Left cardiac atrium (tissue), 4 donors: ENCODE data around the gene ICE1. TPM values are rescaled to one million over a fixed set of nuclear protein-coding genes. Genes with fewer than 3 reads are reported as not detected.
"Not testable (repeated sequence)": the region's sequence is repeated elsewhere in the genome, so short reads cannot be mapped to it uniquely, and the experiment has no call there.

Source experiments
- ATAC-seq, 2 donors: fragments of 200-7000 bp; cut with Tn5 transposase; one replicate each; pipeline ENCODE4 v1.9.1; 2020; ENCODE audit warnings: mild to moderate bottlenecking in 2 of 2, moderate library complexity in 2 of 2
- DNase-seq: peaks from one replicate; pipeline ENCODE4 v3.0.0-alpha.2; 2020
- intact Hi-C, 2 donors: fragments of 100-400 bp; cut with DNase I; formaldehyde crosslinking; loops; one replicate each; pipeline versions ENCODE4 v1.14.1 to v1.15.1; 2022 to 2023
- total RNA-seq, 2 donors: library from RNA; stranded (reverse); fragmentation: NEBNext Ultra II Directional; extraction: Animal tissue kit (Norgen Biotek cat#: 25700); gene quantifications; one replicate each; pipeline ENCODE4 v1.2.1, GENCODE V29; 2021
- donor health status: DM: no; HTN: yes; CAD: no.
- donor health status: DM: no; HTN: yes; CAD: no; lungs with severe emphysema.
- donor health status: DM: yes; HTN: yes; CAD: no.
- donor health status: Dilated cardiomyopathy.

Gene ICE1
- total RNA-seq, 2 donors from 2014 or later = 15.7 to 19.5 TPM

- ATAC-seq = no peak
- intact Hi-C loops = no loop called here
Measured at GRCh38 chr5:5512543-5512942, 90.1 kb downstream of the ICE1 start.

GRCh38 chr5:5520622-5521021, 98.1 kb downstream of the ICE1 start:
- DNase-seq, ATAC-seq, intact Hi-C loops: not testable (repeated sequence)

More at GRCh38 chr5:5512543-5512942, 90.1 kb downstream of the ICE1 start:
- no peak for DNase-seq

- ATAC-seq (no peak), DNase-seq (no peak)
- intact Hi-C loops = no loop called here
Measured at GRCh38 chr5:5521029-5521428, 98.6 kb downstream of the ICE1 start.

GRCh38 chr5:5521478-5521877, 99.0 kb downstream of the ICE1 start:
- intact Hi-C loops = no loop called here
- ATAC-seq = no peak
- no peak for DNase-seq

- intact Hi-C loops = no loop called here
- ATAC-seq = no peak
- DNase-seq = no peak
Measured at GRCh38 chr5:5522336-5522735, 99.9 kb downstream of the ICE1 start.

GRCh38 chr5:5523066-5523505, 100.6 kb downstream of the ICE1 start:
- intact Hi-C loops = no loop called here
- DNase-seq = no peak

GRCh38 chr5:5524327-5524726, 101.8 kb downstream of the ICE1 start:
- DNase-seq = no peak
- intact Hi-C loops = no loop called here
- ATAC-seq = no peak

More at GRCh38 chr5:5523066-5523505, 100.6 kb downstream of the ICE1 start:
- ATAC-seq = no peak

- intact Hi-C loops = no loop called here
- DNase-seq (no peak), ATAC-seq (no peak)
Measured at GRCh38 chr5:5531371-5531770, 108.9 kb downstream of the ICE1 start.

- intact Hi-C loops = no loop called here
- DNase-seq (no peak), ATAC-seq (no peak)
Measured at GRCh38 chr5:5532306-5533076, 110.0 kb downstream of the ICE1 start.

- DNase-seq (no peak), ATAC-seq (no peak)
- intact Hi-C loops = no loop called here
Measured at GRCh38 chr5:5533927-5534326, 111.5 kb downstream of the ICE1 start.

GRCh38 chr5:5534333-5534732, 111.9 kb downstream of the ICE1 start:
- intact Hi-C loops = no loop called here
- DNase-seq (no peak), ATAC-seq (no peak)

- ATAC-seq = no peak
- intact Hi-C loops = no loop called here
- DNase-seq = no peak
Measured at GRCh38 chr5:5536871-5537270, 114.4 kb downstream of the ICE1 start.

GRCh38 chr5:5537426-5537825, 114.9 kb downstream of the ICE1 start:
- DNase-seq = no peak
- no peak for ATAC-seq
- intact Hi-C loops = no loop called here

GRCh38 chr5:5539590-5539989, 117.1 kb downstream of the ICE1 start:
- ATAC-seq (no peak), DNase-seq (no peak)
- intact Hi-C loops = no loop called here
